ENCODE measurements around the gene GAPVD1. TPM values are rescaled to one million over a fixed set of nuclear protein-coding genes. Genes with fewer than 3 reads are reported as not detected.
A peak's percentile ranks its signal among the peaks of the same experiment; 100 is the strongest.

Gene GAPVD1
- total and polyA plus RNA-seq, 2 of the 13 experiments (the other 11 are each of a cell fraction or from before 2014, with no cell fraction given), result 11.1 to 33.2 TPM

- TF ChIP-seq MXD4 (CRISPR knock-in tag; IDR thresholded peaks at IDR 0.05) (0 out of 2 replicates have a peak, but pooled peaks have one; percentile 31), ZSCAN9 (CRISPR knock-in tag; IDR thresholded peaks at IDR 0.05; ENCODE audit: borderline replicate concordance) (no peak), ARHGAP35 (CRISPR knock-in tag; IDR thresholded peaks at IDR 0.05; ENCODE audit: borderline replicate concordance) (no peak), SAP130 (CRISPR knock-in tag; IDR thresholded peaks at IDR 0.05; ENCODE audit: low read depth) (peak; percentile 34; the same call in 1 of the 2 replicates), TFE3 (CRISPR knock-in tag; IDR thresholded peaks at IDR 0.05) (peak; percentile 42; the same call in 1 of the 2 replicates), ZFP91 (CRISPR knock-in tag; IDR thresholded peaks at IDR 0.05; ENCODE audit: borderline replicate concordance) (no peak), ZNF333 (CRISPR knock-in tag; IDR thresholded peaks at IDR 0.05; ENCODE audit: borderline replicate concordance) (no peak), UBTF (CRISPR knock-in tag; IDR thresholded peaks at IDR 0.05) (no peak), SP5 (CRISPR knock-in tag; IDR thresholded peaks at IDR 0.05; ENCODE audit: borderline replicate concordance, low read depth) (0 out of 2 replicates have a peak, but pooled peaks have one; percentile 21), ZNF280B (CRISPR knock-in tag; IDR thresholded peaks at IDR 0.05; ENCODE audit: borderline replicate concordance) (peak; percentile 53; the same call in 1 of the 2 replicates), HINFP (CRISPR knock-in tag; IDR thresholded peaks at IDR 0.05; ENCODE audit: low read depth) (0 out of 2 replicates have a peak, but pooled peaks have one; percentile 17), NCOA5 (CRISPR knock-in tag; IDR thresholded peaks at IDR 0.05) (no peak), ZMYM4 (CRISPR knock-in tag; IDR thresholded peaks at IDR 0.05) (0 out of 2 replicates have a peak, but pooled peaks have one; percentile 14), SOX5 (CRISPR knock-in tag; IDR thresholded peaks at IDR 0.05; ENCODE audit: borderline replicate concordance) (no peak), TBP (CRISPR knock-in tag; IDR thresholded peaks at IDR 0.05) (no peak), ZNF629 (CRISPR knock-in tag; conservative IDR thresholded peaks at IDR 0.05) (no peak), USF2 (IDR thresholded peaks at IDR 0.05; ENCODE audit: low read depth, low read length) (no peak), USF2 (CRISPR knock-in tag; IDR thresholded peaks at IDR 0.05; ENCODE audit: borderline replicate concordance) (peak; percentile 73; the same call in 1 of the 2 replicates)
Measured at GRCh38 chr9:125388978-125389377, 127.4 kb downstream of the GAPVD1 start (continued).
